Endothelial cell of umbilical vein (primary cell): ENCODE data around the gene C5orf47.

Experiments used
- CTCF ChIP-seq, 2 donors: IDR thresholded peaks; 1 replicate in 1 of 2; 2 replicates in 1 of 2; pipeline ENCODE4 v1.5.1; 2011; ENCODE audit warnings: low read length in 2 of 2, mild to moderate bottlenecking in 2 of 2, moderate library complexity in 2 of 2, control low read depth in 1 of 2, inconsistent platforms in 1 of 2, low read depth in 1 of 2; ENCODE audit not compliant: insufficient read depth in 1 of 2; ENCODE audit errors: extremely low read depth in 1 of 2
- EZH2 ChIP-seq: IDR thresholded peaks from 2 replicates; pipeline ENCODE4 v1.6.1; 2012; ENCODE audit warnings: borderline replicate concordance, low read depth, mild to moderate bottlenecking, moderate library complexity, low read length, inconsistent platforms; ENCODE audit not compliant: severe bottlenecking
- FOS ChIP-seq: IDR thresholded peaks from 2 replicates; pipeline ENCODE4 v1.6.1; 2011; ENCODE audit warnings: mild to moderate bottlenecking, low read length, moderate library complexity, borderline replicate concordance; ENCODE audit not compliant: insufficient read depth
- GATA2 ChIP-seq: IDR thresholded peaks from 2 replicates; pipeline ENCODE4 v1.7.0; 2011; ENCODE audit warnings: low read depth, mild to moderate bottlenecking, moderate library complexity, mixed read lengths, low read length; ENCODE audit not compliant: insufficient read length, insufficient read depth
- JUN ChIP-seq: IDR thresholded peaks from 2 replicates; pipeline ENCODE4 v1.6.1; 2011; ENCODE audit warnings: borderline replicate concordance, low read depth; ENCODE audit not compliant: insufficient read length, insufficient read depth
- MAX ChIP-seq: IDR thresholded peaks from 2 replicates; pipeline ENCODE4 v1.6.1; 2011; ENCODE audit not compliant: insufficient read depth, insufficient read length
- POLR2A ChIP-seq: IDR thresholded peaks from 2 replicates; pipeline ENCODE4 v1.6.1; 2012; ENCODE audit warnings: low read depth, mild to moderate bottlenecking, control low read depth, low read length
- POLR2AphosphoS5 ChIP-seq: IDR thresholded peaks from 2 replicates; pipeline ENCODE4 v1.6.1; 2012; ENCODE audit warnings: low read depth, mild to moderate bottlenecking, control low read depth, low read length, moderate library complexity; ENCODE audit not compliant: insufficient read depth

GRCh38 chr5:173973616-173973969 lies 15.4 kb upstream of the C5orf47 start:
- no peak for TF ChIP-seq CTCF (IDR thresholded peaks at IDR 0.05; ENCODE audit: extremely low read depth in 1 of 2, insufficient read depth in 1 of 2, low read depth in 1 of 2, low read length in 2 of 2)
- no peak for TF ChIP-seq POLR2A
- no peak for TF ChIP-seq POLR2AphosphoS5
- no peak for TF ChIP-seq GATA2
- no peak for TF ChIP-seq JUN
- TF ChIP-seq FOS, result no peak
- TF ChIP-seq MAX, result no peak
- peak; percentile 28 for TF ChIP-seq EZH2
